ENCODE measurements around the gene KCND3.

Gene KCND3

DNA sequence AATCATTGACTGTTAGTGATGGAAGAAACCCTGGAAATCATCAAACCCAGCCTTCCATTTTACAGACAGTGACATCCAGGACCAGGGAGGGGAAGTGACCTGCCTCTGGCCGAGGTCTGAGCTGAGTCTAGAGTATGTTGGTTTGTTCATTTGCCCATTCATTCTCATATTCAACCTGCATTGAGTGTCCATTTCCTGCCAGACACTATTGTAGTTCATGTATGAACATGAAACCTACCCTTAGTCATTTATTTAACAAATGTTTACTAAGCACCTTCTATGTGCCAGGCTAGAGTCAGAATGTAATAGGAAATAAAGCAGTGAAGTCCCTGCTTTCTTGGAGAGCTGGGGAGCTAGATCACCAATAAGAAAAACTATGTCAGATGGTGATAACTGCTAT, 51.3 kb downstream of the KCND3 start:
- H3K4me3 ChIP-seq (ENCODE audit: low read length) = no peak overlapping the region
- DNase-seq (ENCODE audit: low read depth) = no peak
- TF ChIP-seq, protein P1, sequence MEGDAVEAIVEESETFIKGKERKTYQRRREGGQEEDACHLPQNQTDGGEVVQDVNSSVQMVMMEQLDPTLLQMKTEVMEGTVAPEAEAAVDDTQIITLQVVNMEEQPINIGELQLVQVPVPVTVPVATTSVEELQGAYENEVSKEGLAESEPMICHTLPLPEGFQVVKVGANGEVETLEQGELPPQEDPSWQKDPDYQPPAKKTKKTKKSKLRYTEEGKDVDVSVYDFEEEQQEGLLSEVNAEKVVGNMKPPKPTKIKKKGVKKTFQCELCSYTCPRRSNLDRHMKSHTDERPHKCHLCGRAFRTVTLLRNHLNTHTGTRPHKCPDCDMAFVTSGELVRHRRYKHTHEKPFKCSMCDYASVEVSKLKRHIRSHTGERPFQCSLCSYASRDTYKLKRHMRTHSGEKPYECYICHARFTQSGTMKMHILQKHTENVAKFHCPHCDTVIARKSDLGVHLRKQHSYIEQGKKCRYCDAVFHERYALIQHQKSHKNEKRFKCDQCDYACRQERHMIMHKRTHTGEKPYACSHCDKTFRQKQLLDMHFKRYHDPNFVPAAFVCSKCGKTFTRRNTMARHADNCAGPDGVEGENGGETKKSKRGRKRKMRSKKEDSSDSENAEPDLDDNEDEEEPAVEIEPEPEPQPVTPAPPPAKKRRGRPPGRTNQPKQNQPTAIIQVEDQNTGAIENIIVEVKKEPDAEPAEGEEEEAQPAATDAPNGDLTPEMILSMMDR (conservative IDR thresholded peaks at IDR 0.05; ENCODE audit: low read length) = no peak

DNA sequence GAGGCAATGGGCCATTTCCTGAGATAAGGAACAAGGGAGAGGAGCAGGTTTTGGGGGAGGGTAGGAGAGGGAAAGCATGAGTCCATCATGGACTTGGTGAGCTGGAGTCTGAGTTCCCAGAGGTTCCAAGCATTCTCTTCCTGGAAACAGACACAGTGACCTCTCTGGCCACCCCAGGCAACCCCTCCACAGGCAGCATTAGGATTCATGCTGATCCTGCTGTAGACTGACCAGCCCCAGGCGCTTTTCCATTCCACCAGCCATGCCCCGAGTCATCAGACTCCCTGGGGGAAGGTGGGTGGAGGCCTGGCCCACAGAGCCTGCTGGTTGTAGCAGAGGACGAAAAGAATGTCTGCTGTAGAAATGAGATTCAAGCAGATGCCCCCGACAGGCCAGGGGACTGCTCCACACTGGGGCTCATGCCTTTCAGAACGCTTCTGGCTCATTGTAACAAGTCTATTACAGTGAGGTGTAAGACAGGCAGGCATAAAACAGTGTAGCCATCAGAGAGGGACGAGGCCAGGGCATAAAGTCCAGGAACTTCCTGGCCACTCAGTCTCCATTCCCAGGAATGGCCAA, 52.2 kb downstream of the KCND3 start:
- no peak overlapping the region for H3K4me3 ChIP-seq (ENCODE audit: low read length)
- TF ChIP-seq, protein P1 (conservative IDR thresholded peaks at IDR 0.05; ENCODE audit: low read length) = no peak
- DNase-seq (ENCODE audit: low read depth) = no peak

DNA sequence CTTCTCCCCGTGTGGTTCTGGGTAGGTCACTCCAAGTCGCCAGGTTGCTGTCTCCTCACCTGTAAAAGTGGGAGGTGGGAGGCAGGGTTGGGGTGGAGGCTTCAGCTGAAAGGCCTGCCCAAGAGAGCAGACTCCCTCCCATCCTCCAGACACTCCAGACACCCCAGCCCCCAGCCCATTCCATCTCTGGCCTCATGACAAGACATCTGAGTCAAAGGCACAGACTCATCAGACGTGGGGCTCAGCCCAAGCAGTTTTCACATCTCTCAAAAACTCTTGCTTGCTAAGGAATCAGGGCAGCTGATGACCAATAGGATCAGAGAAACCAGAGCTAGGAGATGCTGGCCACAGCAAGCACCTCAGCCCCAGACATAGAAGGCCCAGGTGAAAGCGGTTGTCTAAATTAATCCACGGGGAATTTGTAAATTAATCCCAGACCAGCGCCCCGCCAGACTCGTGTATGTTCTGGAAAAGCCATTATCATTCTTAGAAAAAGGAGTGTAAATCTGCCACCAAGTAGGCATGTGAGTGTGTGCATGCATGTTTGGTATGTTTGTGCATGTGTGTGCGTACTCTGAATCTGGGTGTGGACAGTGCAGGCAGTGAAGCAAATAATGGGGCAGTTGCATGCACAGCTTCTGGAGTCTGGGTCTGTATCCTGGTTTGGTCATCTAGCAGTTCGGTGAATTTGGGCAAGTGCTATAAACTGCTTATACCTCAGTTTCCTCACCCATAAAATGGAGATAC, 55.2 kb downstream of the KCND3 start:
- TF ChIP-seq, protein P1 (conservative IDR thresholded peaks at IDR 0.05; ENCODE audit: low read length) = no peak
- DNase-seq (ENCODE audit: low read depth) = no peak
- H3K4me3 ChIP-seq (ENCODE audit: low read length) = no peak overlapping the region

DNA sequence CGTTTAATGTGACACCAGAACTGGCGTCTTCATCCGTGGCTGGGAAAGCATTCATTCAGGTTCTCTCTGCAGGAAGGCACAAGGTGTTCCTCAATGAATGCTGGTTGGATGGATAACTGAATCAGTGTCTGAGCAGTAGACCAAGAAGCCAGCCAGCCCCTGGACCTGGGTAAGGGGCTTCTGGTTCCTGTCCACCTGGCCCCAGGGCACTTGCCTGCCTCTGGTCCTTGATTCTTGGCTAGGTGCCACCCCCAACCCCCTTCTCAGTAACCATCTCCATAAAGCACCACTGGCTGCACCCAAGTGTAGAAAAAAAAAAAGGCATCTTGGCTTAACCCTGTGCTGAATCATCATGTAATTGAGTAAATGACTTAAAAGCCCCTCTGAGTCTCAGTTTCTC, 59.1 kb downstream of the KCND3 start:
- TF ChIP-seq, protein P1 (conservative IDR thresholded peaks at IDR 0.05; ENCODE audit: low read length) = no peak
- no peak for DNase-seq (ENCODE audit: low read depth)
- no peak overlapping the region for H3K4me3 ChIP-seq (ENCODE audit: low read length)

DNA sequence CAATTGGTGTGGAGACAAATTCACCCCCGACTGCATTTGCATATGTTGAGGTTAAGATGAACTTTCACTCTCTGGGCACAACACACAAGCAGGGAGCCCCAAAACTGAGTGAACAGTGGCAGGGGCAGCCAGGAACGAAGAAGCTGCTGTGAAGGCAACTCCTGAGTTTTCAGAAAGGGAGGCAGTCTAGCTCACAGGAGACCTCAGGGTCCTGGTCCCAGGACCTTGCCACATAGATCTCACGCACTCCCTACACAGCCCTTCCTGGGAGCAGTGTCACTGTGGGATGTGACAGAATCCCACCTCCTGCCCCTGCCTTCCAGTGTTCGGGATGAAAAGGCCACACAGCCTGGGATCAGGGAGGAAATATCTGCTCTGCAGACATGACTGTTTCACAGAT, 60.9 kb downstream of the KCND3 start:
- no peak for DNase-seq (ENCODE audit: low read depth)
- TF ChIP-seq, protein P1 (conservative IDR thresholded peaks at IDR 0.05; ENCODE audit: low read length) = no peak
- no peak overlapping the region for H3K4me3 ChIP-seq (ENCODE audit: low read length)

DNA sequence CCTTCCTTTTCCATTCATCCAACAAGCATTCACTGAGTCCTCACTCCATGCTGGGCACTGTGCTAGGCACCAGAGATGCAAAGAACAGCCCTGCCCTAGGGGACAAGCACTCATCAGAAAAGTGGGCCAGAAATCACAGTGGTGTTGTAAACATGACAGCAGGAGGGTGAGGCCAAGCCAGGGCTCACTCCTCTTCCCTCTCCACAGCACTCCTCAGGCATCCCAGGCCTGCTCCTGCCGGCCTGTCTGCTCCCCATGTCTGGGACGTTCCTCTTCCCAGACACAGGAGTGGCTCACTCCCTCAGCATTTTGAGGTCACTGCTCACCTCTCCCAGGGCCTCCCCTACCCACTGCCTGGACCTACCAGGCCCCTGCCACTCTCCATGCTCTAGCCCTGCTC, 61.8 kb downstream of the KCND3 start:
- TF ChIP-seq, protein P1 (conservative IDR thresholded peaks at IDR 0.05; ENCODE audit: low read length) = no peak
- H3K4me3 ChIP-seq (ENCODE audit: low read length) = no peak overlapping the region
- DNase-seq (ENCODE audit: low read depth) = no peak

DNA sequence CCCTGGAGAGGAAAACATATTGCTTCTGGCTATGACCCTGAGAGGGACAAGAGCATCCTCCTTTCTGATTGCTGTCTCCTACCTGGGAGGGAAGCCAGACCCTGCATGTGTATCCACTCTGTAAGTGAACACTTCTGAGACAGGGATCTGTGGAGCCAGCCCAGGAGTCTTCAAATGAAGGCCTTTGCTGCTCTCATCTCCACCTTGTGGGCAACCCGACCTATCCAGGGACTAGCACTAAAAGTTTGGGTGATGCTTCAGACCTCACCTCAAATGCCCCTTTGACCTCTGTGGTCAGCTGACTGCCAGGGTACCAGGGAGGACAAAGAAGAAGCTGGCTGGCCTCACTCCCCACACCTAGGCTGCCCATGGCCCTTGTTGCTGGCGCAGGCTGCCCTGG, 64.7 kb downstream of the KCND3 start:
- H3K4me3 ChIP-seq (ENCODE audit: low read length) = no peak overlapping the region
- DNase-seq (ENCODE audit: low read depth) = no peak
- TF ChIP-seq, protein P1 (conservative IDR thresholded peaks at IDR 0.05; ENCODE audit: low read length) = no peak

All from AG10803 (cell line).